Measurements from ENCODE around the gene ARFGAP3. TPM values are rescaled to one million over a fixed set of nuclear protein-coding genes. Genes with fewer than 3 reads are reported as not detected.

The ARFGAP3 gene
- total and polyA plus RNA-seq, 2 experiments from 2014 or later, result 14.8 to 19.1 TPM

DNA sequence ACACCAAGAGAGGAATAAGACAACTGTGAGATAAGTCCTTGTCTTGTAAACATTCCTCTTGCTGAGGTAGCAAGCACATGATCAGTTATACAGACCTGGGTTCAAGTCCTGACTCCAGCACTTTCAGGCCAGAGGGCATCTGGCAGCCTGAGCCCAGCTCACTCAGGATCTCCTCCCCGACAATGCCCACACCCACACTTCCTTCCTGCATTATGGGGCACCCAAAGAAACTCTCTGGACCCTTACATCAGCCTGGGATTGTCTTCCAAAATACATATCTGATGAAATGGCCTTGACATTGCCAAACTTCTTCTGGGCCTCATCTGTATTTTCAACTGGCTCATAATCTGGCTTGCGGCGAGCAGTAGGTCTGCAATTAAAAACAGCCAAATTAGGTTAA lies 48.6 kb downstream of the ARFGAP3 start (continued):
- TF ChIP-seq, protein P1, sequence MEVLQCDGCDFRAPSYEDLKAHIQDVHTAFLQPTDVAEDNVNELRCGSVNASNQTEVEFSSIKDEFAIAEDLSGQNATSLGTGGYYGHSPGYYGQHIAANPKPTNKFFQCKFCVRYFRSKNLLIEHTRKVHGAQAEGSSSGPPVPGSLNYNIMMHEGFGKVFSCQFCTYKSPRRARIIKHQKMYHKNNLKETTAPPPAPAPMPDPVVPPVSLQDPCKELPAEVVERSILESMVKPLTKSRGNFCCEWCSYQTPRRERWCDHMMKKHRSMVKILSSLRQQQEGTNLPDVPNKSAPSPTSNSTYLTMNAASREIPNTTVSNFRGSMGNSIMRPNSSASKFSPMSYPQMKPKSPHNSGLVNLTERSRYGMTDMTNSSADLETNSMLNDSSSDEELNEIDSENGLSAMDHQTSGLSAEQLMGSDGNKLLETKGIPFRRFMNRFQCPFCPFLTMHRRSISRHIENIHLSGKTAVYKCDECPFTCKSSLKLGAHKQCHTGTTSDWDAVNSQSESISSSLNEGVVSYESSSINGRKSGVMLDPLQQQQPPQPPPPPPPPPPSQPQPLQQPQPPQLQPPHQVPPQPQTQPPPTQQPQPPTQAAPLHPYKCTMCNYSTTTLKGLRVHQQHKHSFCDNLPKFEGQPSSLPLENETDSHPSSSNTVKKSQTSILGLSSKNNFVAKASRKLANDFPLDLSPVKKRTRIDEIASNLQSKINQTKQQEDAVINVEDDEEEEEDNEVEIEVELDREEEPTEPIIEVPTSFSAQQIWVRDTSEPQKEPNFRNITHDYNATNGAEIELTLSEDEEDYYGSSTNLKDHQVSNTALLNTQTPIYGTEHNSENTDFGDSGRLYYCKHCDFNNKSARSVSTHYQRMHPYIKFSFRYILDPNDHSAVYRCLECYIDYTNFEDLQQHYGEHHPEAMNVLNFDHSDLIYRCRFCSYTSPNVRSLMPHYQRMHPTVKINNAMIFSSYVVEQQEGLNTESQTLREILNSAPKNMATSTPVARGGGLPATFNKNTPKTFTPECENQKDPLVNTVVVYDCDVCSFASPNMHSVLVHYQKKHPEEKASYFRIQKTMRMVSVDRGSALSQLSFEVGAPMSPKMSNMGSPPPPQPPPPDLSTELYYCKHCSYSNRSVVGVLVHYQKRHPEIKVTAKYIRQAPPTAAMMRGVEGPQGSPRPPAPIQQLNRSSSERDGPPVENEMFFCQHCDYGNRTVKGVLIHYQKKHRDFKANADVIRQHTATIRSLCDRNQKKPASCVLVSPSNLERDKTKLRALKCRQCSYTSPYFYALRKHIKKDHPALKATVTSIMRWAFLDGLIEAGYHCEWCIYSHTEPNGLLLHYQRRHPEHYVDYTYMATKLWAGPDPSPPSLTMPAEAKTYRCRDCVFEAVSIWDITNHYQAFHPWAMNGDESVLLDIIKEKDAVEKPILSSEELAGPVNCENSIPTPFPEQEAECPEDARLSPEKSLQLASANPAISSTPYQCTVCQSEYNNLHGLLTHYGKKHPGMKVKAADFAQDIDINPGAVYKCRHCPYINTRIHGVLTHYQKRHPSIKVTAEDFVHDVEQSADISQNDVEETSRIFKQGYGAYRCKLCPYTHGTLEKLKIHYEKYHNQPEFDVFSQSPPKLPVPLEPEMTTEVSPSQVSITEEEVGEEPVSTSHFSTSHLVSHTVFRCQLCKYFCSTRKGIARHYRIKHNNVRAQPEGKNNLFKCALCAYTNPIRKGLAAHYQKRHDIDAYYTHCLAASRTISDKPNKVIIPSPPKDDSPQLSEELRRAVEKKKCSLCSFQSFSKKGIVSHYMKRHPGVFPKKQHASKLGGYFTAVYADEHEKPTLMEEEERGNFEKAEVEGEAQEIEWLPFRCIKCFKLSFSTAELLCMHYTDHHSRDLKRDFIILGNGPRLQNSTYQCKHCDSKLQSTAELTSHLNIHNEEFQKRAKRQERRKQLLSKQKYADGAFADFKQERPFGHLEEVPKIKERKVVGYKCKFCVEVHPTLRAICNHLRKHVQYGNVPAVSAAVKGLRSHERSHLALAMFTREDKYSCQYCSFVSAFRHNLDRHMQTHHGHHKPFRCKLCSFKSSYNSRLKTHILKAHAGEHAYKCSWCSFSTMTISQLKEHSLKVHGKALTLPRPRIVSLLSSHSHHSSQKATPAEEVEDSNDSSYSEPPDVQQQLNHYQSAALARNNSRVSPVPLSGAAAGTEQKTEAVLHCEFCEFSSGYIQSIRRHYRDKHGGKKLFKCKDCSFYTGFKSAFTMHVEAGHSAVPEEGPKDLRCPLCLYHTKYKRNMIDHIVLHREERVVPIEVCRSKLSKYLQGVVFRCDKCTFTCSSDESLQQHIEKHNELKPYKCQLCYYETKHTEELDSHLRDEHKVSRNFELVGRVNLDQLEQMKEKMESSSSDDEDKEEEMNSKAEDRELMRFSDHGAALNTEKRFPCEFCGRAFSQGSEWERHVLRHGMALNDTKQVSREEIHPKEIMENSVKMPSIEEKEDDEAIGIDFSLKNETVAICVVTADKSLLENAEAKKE (CRISPR knock-in tag; IDR thresholded peaks at IDR 0.05), result no peak
- TF ChIP-seq EZH2phosphoT487 (IDR thresholded peaks at IDR 0.05; ENCODE audit: unreplicated experiment) (no peak), NANOG (IDR thresholded peaks at IDR 0.05; ENCODE audit: borderline replicate concordance) (no peak)

DNA sequence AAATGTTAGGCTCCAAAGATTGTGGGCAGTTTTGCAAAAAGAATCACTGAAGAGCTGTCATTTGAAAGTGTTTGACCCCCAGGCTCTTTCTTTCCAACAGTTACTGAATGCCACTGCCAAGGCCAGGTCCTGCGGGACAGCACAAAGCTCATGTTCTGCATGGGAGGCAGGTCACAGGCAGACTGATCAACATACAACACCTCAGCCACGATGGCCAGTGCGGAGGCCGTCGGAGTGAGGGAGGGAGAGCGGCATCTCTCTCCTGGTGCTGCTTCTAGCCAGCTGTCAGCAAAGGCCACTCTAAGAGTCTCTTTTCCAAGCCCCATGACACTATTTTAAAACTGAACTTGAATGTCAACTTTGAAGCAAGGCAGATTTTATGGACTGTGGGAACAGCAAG lies 49.9 kb downstream of the ARFGAP3 start:
- Histone ChIP-seq H4K20me1 (replicated peaks; ENCODE audit: insufficient read depth) (no peaks in the 10 kb centered on the region), H3K27ac (ENCODE audit: low read depth) (no peak overlapping the region), H3K36me3 (ENCODE audit: insufficient read depth) (no peaks in the 10 kb centered on the region), H3K4me2 (no peak overlapping the region), H3K79me2 (replicated peaks; ENCODE audit: insufficient read depth) (no peaks in the 10 kb centered on the region), H3K27me3 (ENCODE audit: insufficient read depth) (no peaks in the 10 kb centered on the region), H3F3A (replicated peaks; ENCODE audit: low read depth) (no peaks in the 10 kb centered on the region), H2AFZ (no peak overlapping the region), H3K4me1 (ENCODE audit: insufficient read depth) (peaks cover 7% of the 10 kb centered on the region; the same call in 1 of the 2 replicates), H3K9me2 (ENCODE audit: insufficient read depth) (no peaks in the 10 kb centered on the region), H3K4me3 (no peak overlapping the region)
- Mint-ChIP-seq H3K9me3 (no peaks in the 10 kb centered on the region), H3K4me1 (peaks cover 11% of the 10 kb centered on the region), H3K27ac (no peak overlapping the region), H3K4me3 (no peak overlapping the region), H3K36me3 (ENCODE audit: low read depth) (no peaks in the 10 kb centered on the region), H3K27me3 (ENCODE audit: insufficient read depth, low read depth, poor library complexity) (peaks cover 8% of the 10 kb centered on the region)
- DNase-seq (ENCODE audit: low spot score) (no peak), ATAC-seq (no peak)
- TF ChIP-seq STAT1 (IDR thresholded peaks at IDR 0.05; ENCODE audit: unreplicated experiment) (no peak), NANOG (IDR thresholded peaks at IDR 0.05; ENCODE audit: borderline replicate concordance) (no peak), EZH2 (IDR thresholded peaks at IDR 0.05; ENCODE audit: low read depth, unreplicated experiment) (no peak), ZNF331 (CRISPR knock-in tag; IDR thresholded peaks at IDR 0.05; ENCODE audit: low read depth) (no peak)
- TF ChIP-seq, protein P2, sequence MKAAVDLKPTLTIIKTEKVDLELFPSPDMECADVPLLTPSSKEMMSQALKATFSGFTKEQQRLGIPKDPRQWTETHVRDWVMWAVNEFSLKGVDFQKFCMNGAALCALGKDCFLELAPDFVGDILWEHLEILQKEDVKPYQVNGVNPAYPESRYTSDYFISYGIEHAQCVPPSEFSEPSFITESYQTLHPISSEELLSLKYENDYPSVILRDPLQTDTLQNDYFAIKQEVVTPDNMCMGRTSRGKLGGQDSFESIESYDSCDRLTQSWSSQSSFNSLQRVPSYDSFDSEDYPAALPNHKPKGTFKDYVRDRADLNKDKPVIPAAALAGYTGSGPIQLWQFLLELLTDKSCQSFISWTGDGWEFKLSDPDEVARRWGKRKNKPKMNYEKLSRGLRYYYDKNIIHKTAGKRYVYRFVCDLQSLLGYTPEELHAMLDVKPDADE (IDR thresholded peaks at IDR 0.05), result no peak
- TF ChIP-seq, protein P3, sequence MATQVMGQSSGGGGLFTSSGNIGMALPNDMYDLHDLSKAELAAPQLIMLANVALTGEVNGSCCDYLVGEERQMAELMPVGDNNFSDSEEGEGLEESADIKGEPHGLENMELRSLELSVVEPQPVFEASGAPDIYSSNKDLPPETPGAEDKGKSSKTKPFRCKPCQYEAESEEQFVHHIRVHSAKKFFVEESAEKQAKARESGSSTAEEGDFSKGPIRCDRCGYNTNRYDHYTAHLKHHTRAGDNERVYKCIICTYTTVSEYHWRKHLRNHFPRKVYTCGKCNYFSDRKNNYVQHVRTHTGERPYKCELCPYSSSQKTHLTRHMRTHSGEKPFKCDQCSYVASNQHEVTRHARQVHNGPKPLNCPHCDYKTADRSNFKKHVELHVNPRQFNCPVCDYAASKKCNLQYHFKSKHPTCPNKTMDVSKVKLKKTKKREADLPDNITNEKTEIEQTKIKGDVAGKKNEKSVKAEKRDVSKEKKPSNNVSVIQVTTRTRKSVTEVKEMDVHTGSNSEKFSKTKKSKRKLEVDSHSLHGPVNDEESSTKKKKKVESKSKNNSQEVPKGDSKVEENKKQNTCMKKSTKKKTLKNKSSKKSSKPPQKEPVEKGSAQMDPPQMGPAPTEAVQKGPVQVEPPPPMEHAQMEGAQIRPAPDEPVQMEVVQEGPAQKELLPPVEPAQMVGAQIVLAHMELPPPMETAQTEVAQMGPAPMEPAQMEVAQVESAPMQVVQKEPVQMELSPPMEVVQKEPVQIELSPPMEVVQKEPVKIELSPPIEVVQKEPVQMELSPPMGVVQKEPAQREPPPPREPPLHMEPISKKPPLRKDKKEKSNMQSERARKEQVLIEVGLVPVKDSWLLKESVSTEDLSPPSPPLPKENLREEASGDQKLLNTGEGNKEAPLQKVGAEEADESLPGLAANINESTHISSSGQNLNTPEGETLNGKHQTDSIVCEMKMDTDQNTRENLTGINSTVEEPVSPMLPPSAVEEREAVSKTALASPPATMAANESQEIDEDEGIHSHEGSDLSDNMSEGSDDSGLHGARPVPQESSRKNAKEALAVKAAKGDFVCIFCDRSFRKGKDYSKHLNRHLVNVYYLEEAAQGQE (IDR thresholded peaks at IDR 0.05; ENCODE audit: unreplicated experiment), result no peak
- TF ChIP-seq, protein P4, sequence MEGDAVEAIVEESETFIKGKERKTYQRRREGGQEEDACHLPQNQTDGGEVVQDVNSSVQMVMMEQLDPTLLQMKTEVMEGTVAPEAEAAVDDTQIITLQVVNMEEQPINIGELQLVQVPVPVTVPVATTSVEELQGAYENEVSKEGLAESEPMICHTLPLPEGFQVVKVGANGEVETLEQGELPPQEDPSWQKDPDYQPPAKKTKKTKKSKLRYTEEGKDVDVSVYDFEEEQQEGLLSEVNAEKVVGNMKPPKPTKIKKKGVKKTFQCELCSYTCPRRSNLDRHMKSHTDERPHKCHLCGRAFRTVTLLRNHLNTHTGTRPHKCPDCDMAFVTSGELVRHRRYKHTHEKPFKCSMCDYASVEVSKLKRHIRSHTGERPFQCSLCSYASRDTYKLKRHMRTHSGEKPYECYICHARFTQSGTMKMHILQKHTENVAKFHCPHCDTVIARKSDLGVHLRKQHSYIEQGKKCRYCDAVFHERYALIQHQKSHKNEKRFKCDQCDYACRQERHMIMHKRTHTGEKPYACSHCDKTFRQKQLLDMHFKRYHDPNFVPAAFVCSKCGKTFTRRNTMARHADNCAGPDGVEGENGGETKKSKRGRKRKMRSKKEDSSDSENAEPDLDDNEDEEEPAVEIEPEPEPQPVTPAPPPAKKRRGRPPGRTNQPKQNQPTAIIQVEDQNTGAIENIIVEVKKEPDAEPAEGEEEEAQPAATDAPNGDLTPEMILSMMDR (conservative IDR thresholded peaks at IDR 0.05; ENCODE audit: low read depth in 2 of 2), result no peak

Measured in GM23338 (cell line).